Stimulated activated CD4-positive, alpha-beta T cell treated with anti-CD3 and anti-CD28 coated beads, TNF-alpha, amount 100 ng/mL, for 1 hour (primary cell): Measurements from ENCODE around the gene CCDC88C.

Experiments
- DNase-seq, 3 donors: peaks; one replicate each; pipeline ENCODE4 v3.0.0-alpha.2; 2020; ENCODE audit warnings: low read depth in 3 of 3, low spot score in 1 of 3

CCDC88C gene

DNA sequence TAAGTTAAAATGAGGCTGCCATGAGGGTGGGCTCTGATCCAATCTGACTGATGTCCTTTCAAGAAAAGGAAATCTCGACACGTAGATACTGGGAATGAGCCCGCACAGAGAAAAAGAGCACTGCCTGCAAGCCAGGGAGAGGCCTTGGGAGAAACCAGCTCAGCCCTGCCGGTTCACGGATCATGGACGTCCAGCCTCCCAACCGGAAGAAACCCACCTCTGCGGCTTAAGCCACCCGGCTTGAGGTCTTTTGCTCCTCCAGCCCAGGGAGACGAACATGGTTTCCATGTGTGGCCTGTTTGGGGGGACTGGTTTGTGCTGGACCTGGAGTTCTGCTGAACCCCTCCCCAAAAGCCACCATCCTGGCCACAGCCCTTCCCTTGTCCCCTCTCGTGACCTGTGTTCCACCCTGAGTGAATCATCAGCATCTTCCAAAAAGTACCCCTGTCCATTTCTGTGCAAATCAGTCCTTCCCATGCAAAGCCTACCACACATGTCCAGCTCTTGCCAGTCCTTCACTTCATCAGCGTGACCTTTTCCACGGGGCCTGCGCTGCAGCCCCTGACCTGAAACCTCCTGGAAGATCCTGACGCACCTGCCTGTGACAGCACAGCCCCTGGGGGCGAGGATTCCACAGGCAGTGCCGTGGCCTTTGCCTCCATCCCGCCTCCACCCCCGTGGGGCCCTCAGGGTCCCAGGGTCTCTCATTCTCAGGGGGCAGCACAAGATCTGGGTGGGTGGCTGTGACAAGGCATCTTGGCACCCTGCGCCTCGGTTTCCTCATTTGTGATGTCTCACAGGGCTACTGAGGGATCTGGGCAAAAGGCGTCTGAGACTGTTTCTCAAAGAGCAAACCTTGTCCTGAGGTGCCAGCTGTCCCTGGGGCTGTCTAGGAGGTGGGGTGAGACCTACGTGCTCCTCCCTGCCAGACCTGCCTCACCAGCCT is 121.5 kb downstream of the CCDC88C start:
- no peak for DNase-seq

GRCh38 chr14:91295276-91295845 is 122.3 kb downstream of the CCDC88C start:
- no peak for DNase-seq

DNA sequence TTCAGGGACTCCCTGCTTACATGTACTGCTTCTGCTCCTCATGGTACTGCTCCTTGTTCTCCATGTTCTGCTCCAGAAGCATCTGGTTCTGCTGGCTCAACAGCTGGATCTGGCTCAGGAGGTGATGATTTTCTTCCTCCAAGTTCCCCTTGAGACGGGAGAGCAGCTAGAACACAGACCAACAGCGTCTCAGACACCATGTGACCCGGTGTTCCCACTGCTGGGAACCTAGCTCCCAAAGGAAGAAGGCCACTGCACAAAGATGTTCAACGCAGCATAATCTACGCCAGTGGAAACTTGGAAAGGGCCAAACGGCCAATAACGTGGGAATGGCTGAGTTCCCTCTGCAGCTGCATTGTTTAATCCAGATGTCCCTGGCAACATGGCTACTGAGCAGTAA is 123.5 kb downstream of the CCDC88C start:
- DNase-seq = no peak

DNA sequence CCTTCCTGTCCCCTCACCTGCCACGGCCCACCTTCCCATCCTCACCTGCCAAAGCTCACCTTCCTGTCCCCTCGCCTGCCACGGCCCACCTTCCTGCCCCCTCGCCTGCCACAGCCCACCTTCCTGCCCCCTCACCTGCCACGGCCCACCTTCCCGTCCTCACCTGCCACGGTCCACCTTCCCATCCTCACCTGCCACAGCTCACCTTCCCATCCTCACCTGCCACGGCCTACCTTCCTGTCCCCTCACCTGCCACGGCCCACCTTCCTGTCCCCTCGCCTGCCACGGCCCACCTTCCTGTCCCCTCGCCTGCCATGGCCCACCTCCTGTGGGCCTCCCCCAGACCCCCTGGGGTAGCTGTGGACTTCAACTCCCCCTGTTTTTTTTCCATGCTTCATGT is 124.3 kb downstream of the CCDC88C start:
- DNase-seq = no peak

DNA sequence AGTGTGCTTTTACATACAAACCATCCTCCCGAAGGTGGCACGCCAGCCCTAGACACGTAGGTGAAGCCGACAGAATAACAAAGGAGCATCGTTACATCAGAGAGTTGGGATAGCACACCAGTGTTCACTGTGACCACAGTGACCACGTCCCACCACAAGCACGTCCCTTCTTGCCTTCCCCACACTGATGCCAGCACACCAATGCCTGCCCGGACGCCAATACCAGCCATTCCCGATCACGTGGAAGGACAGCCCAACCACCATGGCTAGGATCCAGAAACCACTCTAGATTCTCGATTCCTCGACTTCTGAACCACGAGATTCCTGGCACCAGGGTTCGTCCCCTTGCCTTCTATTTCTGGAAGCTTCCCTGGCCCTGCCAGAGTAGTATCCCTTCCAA is 125.1 kb downstream of the CCDC88C start:
- DNase-seq = no peak

GRCh38 chr14:91291786-91292405 is 125.7 kb downstream of the CCDC88C start:
- DNase-seq = no peak

DNA sequence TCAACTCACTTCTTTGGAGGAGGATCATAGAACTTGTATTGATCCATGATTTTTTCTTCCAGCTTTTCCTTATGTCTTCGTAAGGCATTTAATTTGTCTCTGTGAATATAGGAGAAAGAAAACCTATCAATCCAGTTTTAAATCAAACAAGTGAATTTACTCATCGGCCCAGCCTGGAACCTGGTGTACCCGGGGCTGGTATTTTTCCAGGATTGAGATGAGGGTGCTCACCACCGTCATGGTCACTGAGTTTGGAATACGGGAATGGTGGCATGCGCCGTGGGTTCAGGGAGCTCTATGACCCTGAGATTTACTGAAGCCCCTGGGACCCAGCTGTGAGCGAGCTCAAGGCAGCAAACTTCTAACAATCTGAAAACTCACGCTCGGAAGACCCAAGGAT is 126.6 kb downstream of the CCDC88C start:
- DNase-seq = no peak

GRCh38 chr14:91289464-91289863 is 128.2 kb downstream of the CCDC88C start:
- DNase-seq = no peak

- no peak for DNase-seq
Observed at GRCh38 chr14:91288876-91289275, 128.7 kb downstream of the CCDC88C start.

GRCh38 chr14:91286530-91286937 is 131.1 kb downstream of the CCDC88C start:
- DNase-seq = peak; percentile 52 to 83 (median 65)

- DNase-seq = no peak
Observed at GRCh38 chr14:91284791-91285548, 132.7 kb downstream of the CCDC88C start.

DNA sequence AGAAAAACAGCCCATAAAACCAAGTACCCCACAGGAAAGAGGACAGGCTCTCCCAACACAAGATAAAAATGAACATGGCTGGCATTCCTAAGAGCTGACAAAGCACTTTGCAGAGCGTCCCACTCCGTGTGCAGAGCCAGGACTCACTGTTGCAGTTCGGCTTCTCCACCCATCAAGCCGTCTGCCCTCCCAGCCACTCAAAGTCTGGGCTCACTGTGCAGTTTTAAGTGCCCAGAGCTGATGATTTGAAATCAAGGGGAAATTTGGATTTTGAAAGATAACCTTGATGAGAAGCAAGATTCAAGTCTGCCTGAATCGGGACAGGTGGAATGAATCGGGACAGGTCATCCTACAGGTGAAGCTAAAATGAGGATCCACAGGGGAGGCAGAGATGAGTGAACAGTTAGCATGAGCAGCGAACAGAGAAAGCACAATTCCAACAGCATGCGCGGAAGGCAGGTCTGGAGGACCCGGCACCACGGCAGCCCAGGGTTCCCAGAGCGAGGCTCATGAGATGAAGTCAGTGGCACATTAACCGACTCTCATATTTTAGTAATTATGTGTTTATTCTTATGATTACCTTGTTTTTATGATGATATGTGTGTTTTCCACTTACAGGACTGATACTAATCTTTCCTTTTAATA is 133.4 kb downstream of the CCDC88C start:
- no peak for DNase-seq

- DNase-seq = no peak
Observed at GRCh38 chr14:91283666-91284065, 134.0 kb downstream of the CCDC88C start.

- no peak for DNase-seq
Observed at GRCh38 chr14:91282954-91283645, 134.5 kb downstream of the CCDC88C start.

GRCh38 chr14:91281346-91281745 is 136.3 kb downstream of the CCDC88C start:
- DNase-seq = no peak

DNA sequence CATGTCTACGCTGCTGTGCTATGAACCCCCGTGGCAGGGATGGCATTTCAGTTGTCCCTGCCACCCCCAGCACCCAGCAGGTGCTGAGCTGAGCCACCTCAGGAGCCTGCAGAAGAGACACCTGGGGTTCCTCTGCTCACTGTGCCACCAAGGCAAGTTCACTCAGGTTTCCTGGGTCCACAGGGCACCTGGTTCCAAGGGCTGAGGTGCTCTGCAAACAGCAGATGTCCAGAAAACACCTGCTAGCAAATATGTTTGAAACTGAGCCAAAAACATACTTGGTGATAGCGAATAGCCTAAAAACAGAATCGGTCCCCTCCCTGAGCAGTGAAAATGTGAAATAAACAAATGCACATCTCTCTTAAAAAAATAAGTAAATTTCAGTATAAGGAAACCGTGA is 137.5 kb downstream of the CCDC88C start:
- DNase-seq = no peak

DNA sequence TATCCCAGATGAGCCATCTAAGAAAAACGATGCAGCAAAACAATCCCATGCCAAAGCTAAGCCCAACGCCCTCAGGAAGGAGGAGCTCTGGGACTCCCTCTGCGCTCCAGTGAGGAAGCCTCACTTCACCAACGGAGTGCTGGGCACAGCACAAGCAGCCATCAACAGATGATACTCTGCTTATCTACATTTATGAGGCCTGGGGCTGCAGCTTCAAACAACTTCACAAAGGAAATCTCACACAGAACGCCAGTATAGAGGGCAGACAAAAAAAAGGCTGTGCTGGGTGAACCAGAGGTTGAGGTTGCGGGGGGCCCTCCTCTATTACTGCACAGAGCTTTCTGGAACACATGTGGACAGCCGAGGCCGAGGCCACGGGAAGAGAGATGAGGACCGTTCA is 138.3 kb downstream of the CCDC88C start:
- DNase-seq = no peak

DNA sequence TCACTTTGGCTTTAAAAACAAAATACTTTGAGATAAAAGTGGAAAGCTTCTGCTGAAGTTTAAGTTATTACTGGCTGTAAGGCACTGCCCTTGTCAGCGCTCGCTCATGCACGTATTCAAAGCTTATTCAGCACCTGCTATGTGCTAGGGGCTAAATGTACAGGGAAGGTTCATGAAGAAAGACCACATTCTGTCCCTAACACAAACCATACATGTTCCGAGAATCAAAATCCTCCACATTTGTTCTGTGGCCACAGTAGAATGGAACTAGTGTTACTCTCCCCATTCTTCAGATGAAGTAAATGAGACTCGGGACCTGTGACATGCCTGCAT is 139.3 kb downstream of the CCDC88C start:
- DNase-seq = no peak

DNA sequence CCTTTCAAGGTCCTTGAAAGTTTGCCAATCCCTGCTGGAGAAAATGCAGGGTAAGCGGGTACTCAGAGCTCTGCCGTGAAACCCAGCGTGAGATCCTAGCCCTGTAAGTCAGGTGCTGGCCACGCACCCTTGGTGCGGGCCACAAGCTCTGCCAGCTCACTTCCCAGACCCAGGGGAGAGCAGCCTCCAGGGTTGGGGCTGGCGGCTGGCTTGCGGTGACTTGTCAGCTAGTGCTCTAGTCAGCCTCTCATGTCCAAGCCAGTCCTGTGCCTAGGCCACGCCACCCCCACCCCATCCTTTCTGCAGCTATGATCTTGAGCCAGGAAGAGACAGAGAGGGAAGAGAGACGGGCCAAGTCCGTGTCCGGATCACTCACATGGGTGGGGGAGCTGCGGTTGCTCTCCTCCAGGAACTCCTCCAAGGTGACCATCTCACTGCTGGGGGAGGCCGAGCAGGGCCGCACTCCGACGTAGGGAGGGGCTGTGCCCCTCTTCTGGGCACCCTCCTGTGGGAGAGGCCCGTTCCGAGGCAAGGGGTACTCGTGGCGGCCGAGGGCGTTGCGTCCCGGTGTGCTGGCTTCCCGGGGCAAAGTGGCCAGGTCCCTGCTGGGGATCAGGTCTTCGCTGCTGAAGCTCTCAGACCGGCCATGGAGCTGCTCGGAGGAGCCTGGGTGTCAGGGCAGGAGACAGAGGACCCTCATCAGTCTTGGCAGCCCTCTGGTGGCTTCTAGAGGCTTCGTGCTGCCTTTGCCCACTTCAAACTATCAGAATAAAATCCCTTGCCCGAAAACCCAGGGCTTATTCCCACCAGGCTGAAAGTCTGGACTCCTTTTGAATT is 139.9 kb downstream of the CCDC88C start:
- no peak for DNase-seq

DNA sequence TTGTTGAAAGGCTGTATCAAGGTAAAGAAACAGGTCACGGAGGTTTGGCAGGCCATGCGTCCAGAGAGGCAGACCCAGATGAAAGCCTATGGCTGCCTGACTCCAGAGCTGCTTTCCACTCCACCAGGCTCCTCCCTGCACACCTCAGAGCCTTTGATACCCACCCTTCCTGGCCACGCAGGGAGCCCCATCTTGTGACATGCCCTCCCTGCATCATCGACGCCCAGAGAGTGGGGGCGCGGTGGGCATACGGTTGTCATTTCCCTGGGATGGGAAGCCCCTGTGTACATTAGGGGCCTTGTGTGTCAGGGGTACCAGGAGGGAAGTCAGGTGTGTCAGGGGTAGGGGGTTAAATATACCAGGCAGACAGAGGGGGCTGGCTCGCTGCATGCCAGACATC is 142.8 kb downstream of the CCDC88C start:
- no peak for DNase-seq
